Activated CD8-positive, alpha-beta memory T cell treated with anti-CD3 and anti-CD28 coated beads, Interleukin-2, amount 50 U/mL, for 24 hours (primary cell): ENCODE measurements around the gene BRSK1.

Experiments
- DNase-seq: peaks from one replicate; pipeline ENCODE4 v3.0.0-alpha.2; 2020; ENCODE audit errors: extremely low read depth

Gene BRSK1

DNA sequence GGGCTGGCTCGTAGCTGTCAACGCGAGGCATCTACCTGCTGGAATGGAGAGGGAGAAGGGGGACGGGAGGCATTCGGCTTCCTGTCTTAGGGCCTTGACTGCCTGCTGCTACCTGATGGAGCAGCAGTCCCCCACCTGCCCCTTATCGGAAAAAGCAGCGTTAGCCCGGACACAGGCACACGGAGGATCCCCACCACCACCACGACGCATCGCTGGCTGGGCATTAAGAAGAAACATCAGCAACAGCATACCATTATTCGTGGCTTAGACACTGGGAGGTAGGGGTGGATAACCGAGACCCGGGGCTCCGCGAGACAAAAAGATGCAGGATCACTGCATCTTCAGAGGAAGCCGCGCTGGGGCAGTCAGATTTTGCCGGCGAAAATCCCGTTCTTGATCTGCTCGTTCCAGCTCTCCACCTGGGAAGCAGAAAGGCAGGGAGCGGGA lies 69.6 kb downstream of the BRSK1 start:
- no peak for DNase-seq

DNA sequence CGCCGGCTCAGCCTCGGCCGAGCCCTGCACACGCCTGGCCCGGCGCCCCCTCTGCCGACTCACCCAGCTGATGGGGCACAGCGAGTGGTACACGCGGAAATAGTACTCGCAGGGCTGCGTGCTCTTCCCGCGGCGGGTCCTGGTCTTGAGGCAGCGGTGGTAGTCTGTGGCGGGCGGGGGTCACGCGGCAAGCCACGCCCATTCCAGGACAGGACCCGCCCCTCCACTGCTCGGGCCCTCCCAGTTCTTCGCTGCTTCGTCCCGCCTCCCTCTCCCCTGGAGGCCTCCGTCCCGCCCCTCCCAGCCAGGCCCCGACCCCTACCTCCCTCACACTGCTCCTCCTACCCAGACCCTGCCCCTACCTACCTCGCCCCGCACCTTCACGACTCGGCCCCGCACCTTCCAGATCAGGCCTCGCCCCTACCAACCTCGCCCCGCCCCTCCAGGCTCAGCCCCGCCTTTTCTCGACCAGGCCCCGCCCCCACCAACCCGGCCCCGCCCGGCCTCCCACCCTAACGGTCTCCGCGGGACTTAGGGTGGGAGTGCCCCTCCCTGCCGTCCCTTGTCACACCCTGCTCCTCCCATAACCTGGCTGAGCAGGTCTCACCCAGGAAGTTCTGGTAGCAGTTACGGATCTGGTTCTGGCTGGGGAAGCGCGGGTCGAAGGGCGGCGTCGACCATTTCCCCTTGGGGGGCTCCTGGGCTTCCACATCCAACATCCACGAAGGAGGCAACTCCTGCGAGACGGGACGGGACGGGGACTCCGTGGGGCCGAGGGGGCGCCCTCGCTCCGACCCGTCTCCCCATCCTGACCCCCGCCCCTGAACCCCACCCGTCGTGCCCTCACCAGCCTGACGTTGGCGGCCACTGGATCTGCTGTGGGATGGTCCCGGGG lies 70.3 kb downstream of the BRSK1 start:
- no peak for DNase-seq

DNA sequence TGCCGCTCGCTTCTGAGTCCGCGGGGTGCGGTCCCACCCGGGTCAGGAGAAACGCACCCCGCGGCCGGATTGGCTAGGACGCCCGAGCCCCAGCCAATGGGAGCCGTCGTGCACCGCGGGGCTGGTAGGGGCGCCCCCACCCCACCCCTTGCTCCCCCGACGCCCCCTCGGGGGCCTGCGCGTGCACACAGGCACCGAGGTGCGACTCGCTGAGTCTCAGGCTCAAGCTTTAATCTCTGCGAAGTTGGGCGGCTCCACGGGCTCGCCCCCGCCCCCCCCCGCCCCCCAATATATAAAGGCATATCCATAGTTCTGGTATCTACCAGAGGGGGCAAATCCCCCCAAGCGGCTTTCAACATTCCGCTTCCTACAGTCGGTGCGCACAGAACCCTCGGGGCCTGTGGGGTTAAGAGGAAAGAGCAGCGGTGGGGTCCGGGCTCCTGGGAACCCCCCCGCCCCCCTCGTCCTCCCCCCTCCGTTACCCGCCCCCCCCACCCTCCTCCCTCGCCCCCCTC lies 71.0 kb downstream of the BRSK1 start, which contains the start of gene COX6B2:
TSS of gene COX6B2 (minus strand) at position 22 of the 515 bp plus-strand sequence. CDS start 198 bp downstream, outside the sequence.
- no peak for DNase-seq

DNA sequence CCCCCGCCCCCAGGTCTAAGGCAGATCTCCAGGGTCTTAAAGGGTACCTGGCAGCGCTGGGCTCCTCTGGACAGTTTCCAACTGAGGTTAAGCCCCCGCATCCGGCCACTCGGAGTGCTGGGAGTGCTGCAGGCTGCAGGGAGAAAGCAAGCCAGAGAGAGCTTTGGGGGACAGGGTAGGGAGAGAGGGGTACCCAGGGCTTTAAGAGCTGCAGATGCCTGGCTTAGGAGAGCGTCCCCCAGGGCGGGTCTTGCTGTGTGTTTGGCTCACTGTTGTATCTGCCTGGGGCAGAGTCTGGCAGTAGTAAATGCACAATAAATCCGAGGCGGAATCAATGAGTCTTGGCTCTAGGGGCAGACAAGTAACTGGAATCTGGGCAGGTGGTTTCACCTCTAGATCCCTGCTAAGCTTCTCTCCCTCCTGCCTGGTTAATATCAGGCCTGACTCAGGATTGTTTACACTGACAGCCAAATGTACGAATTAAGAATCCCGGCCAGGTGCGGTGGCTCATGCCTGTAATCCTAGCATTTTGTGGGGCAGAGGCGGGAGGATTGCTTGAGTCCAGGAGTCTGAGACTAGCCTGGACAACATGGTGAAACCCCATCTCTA lies 71.5 kb downstream of the BRSK1 start:
- no peak for DNase-seq

DNA sequence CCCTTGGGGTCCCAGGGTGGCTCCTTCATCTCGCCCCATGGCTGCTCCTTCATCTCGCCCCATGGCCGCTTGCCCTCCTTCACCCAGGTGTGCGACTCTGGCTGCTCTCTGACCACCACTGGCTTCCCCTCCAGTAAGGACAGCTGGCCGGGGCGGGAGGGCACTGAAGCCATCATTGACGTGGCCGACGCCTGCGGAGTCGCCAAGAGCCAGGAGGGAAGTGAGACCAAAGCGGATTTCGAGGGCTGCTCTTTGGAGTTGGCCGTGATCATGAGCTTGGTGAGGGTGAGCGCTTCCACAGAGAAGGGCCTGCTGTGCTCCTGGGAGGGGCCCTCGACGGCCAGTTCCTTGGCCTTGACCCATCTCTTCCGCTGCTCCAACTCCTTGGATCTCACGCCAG lies 74.7 kb downstream of the BRSK1 start:
- no peak for DNase-seq

DNA sequence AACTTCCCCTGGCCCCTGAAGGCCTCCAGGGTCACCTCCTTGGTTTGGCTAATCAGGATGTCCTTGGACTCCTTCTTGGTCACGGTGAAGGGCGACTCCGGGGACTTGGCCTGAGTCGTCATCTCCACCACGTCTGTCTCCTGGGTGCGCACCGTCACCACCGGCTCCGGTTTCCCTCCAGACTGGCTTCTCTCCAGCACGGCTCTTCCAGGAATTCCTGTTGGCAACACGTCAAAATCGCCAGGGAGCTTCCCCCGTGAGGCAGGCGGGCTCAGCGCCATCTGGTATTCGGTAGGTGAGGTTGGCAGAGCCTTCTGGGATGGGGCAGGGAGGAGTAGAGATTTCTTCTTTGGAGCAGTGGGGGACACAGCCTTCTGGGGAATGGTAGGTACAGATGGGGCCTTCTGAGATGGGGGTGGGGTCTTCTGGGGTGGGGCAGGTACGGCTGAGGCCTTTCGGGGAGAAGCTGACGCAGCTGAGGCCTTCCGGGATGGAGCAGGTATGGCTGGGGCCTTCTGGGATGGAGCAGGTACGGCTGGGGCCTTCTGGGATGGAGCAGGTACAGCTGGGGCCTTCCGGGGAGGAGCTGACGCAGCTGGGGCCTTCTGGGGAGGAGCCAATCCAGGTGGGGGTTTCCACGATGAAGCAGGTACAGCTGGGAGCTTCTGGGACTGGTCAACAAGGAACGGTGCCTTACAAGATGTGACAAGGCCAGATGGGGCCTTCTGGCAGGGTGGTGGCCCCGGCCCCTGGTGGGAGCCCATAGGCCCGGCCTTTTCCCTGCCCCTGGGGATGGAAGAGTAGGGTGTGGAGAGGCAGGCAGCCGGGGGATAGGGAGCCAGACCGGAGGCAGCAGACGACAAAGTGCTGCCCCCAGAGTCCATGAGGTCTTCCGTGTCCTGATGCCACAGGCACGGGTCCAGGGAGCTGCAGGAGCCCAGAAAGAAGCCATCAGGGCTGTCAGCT lies 75.4 kb downstream of the BRSK1 start:
- no peak for DNase-seq

DNA sequence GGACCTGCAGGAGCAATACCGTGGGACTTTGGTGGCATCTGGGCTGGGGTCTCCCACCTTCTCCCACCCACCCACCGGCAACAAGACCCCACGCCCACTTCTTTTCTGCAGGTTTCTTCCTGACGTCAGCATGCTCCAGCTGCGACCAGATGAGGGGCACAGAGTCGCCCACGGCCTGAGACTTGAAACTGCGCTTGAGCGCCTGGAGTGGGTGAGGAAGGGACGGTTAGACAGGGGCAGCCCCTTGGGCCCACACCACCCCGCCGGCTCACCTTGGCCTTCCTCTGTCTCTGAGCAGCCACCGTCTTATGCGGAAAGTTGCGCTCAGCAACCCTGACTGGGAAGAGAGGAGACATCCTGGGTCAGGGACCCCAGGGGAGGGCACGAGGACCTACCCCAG lies 77.1 kb downstream of the BRSK1 start:
- DNase-seq, result no peak
